Renal cortex interstitium (tissue), 15 donors: Measurements from ENCODE around the gene FXYD2. TPM values are rescaled to one million over a fixed set of nuclear protein-coding genes. Genes with fewer than 3 reads are reported as not detected.

ENCODE experiments used
- DNase-seq, 11 donors: peaks; one replicate each; pipeline ENCODE4 v3.0.0-alpha.2; 2013; ENCODE audit warnings: low read depth in 9 of 11, low spot score in 4 of 11; ENCODE audit errors: extremely low read depth in 1 of 11
- long read RNA-seq, 16 experiments: transcript quantifications; one replicate each; lab custom pipeline, GENCODE V29; 2026
- polyA plus RNA-seq, 3 donors: library from polyadenylated mRNA; unstranded; fragments of 120-200 nt; gene quantifications; one replicate each; pipeline ENCODE4 v1.2.1, GENCODE V29; 2013; ENCODE audit not compliant: insufficient read length in 3 of 3

Gene FXYD2
- polyA plus RNA-seq, result 100 to 1,000 TPM; 363 to 550 (median 455) TPM
- long read RNA-seq, donor 1, transcript FXYD2-208 (6 exons, 991 nt), result minor isoform, 6 of 392 reads
- long read RNA-seq, donor 1, transcript FXYD2-202 (6 exons, 571 nt), result major isoform, 221 of 392 reads
- long read RNA-seq, donor 1, transcript FXYD2-207 (5 exons, 375 nt), result minor isoform, 5 of 392 reads
- long read RNA-seq, donor 1, partial matches to known transcripts, result 61 of 392 reads
- long read RNA-seq, donor 1, other reads (novel, unspliced or antisense), result 94 of 392 reads
- long read RNA-seq, donor 2, transcript FXYD2-208 (6 exons, 991 nt), result minor isoform, 8 of 482 reads
- long read RNA-seq, donor 2, transcript FXYD2-202 (6 exons, 571 nt), result major isoform, 317 of 482 reads
- long read RNA-seq, donor 2, transcript FXYD2-201 (6 exons, 513 nt), result minor isoform, 8 of 482 reads
- long read RNA-seq, donor 2, partial matches to known transcripts, result 67 of 482 reads
- long read RNA-seq, donor 2, other reads (novel, unspliced or antisense), result 79 of 482 reads
- long read RNA-seq, donor 3, transcript FXYD2-208 (6 exons, 991 nt), result minor isoform, 13 of 1,065 reads
- long read RNA-seq, donor 3, transcript FXYD2-201 (6 exons, 513 nt), result minor isoform, 11 of 1,065 reads
- long read RNA-seq, donor 3, transcript FXYD2-207 (5 exons, 375 nt), result minor isoform, 8 of 1,065 reads
- long read RNA-seq, donor 3, transcript FXYD2-202 (6 exons, 571 nt), result major isoform, 667 of 1,065 reads
- long read RNA-seq, donor 3, partial matches to known transcripts, result 128 of 1,065 reads
- long read RNA-seq, donor 3, other reads (novel, unspliced or antisense), result 235 of 1,065 reads
- long read RNA-seq, donor 4, transcript FXYD2-202 (6 exons, 571 nt), result major isoform, 415 of 550 reads
- long read RNA-seq, donor 4, transcript FXYD2-207 (5 exons, 375 nt), result minor isoform, 7 of 550 reads
- long read RNA-seq, donor 4, transcript FXYD2-208 (6 exons, 991 nt), result minor isoform, 5 of 550 reads
- long read RNA-seq, donor 4, partial matches to known transcripts, result 13 of 550 reads
- long read RNA-seq, donor 4, other reads (novel, unspliced or antisense), result 107 of 550 reads
- long read RNA-seq, donor 5, result 0 reads
- long read RNA-seq, donor 6, transcript FXYD2-202 (6 exons, 571 nt), result major isoform, 269 of 491 reads
- long read RNA-seq, donor 6, partial matches to known transcripts, result 116 of 491 reads
- long read RNA-seq, donor 6, other reads (novel, unspliced or antisense), result 95 of 491 reads
- long read RNA-seq, donor 7, transcript FXYD2-202 (6 exons, 571 nt), result major isoform, 421 of 596 reads
- long read RNA-seq, donor 7, transcript FXYD2-207 (5 exons, 375 nt), result minor isoform, 7 of 596 reads
- long read RNA-seq, donor 7, transcript FXYD2-201 (6 exons, 513 nt), result minor isoform, 11 of 596 reads
- long read RNA-seq, donor 7, partial matches to known transcripts, result 31 of 596 reads
- long read RNA-seq, donor 7, other reads (novel, unspliced or antisense), result 123 of 596 reads
- long read RNA-seq, donor 8, transcript FXYD2-207 (5 exons, 375 nt), result minor isoform, 16 of 1,606 reads
- long read RNA-seq, donor 8, transcript FXYD2-202 (6 exons, 571 nt), result major isoform, 1,059 of 1,606 reads
- long read RNA-seq, donor 8, transcript FXYD2-201 (6 exons, 513 nt), result minor isoform, 11 of 1,606 reads
- long read RNA-seq, donor 8, transcript FXYD2-208 (6 exons, 991 nt), result minor isoform, 14 of 1,606 reads
- long read RNA-seq, donor 8, partial matches to known transcripts, result 117 of 1,606 reads
- long read RNA-seq, donor 8, other reads (novel, unspliced or antisense), result 387 of 1,606 reads
- long read RNA-seq, donor 9, transcript FXYD2-208 (6 exons, 991 nt), result minor isoform, 5 of 537 reads
- long read RNA-seq, donor 9, transcript FXYD2-202 (6 exons, 571 nt), result major isoform, 337 of 537 reads
- long read RNA-seq, donor 9, transcript FXYD2-201 (6 exons, 513 nt), result minor isoform, 5 of 537 reads
- long read RNA-seq, donor 9, transcript FXYD2-207 (5 exons, 375 nt), result minor isoform, 6 of 537 reads
- long read RNA-seq, donor 9, partial matches to known transcripts, result 51 of 537 reads
- long read RNA-seq, donor 9, other reads (novel, unspliced or antisense), result 133 of 537 reads
- long read RNA-seq, donor 10, transcript FXYD2-201 (6 exons, 513 nt), result minor isoform, 11 of 935 reads
- long read RNA-seq, donor 10, transcript FXYD2-208 (6 exons, 991 nt), result minor isoform, 5 of 935 reads
- long read RNA-seq, donor 10, transcript FXYD2-207 (5 exons, 375 nt), result minor isoform, 12 of 935 reads
- long read RNA-seq, donor 10, transcript FXYD2-202 (6 exons, 571 nt), result major isoform, 528 of 935 reads
- long read RNA-seq, donor 10, partial matches to known transcripts, result 216 of 935 reads
- long read RNA-seq, donor 10, other reads (novel, unspliced or antisense), result 163 of 935 reads
- long read RNA-seq, donor 11, transcript FXYD2-201 (6 exons, 513 nt), result minor isoform, 8 of 554 reads
- long read RNA-seq, donor 11, transcript FXYD2-202 (6 exons, 571 nt), result major isoform, 338 of 554 reads
- long read RNA-seq, donor 11, transcript FXYD2-208 (6 exons, 991 nt), result minor isoform, 8 of 554 reads
- long read RNA-seq, donor 11, partial matches to known transcripts, result 100 of 554 reads
- long read RNA-seq, donor 11, other reads (novel, unspliced or antisense), result 96 of 554 reads
- long read RNA-seq, donor 12, transcript FXYD2-202 (6 exons, 571 nt), result major isoform, 206 of 354 reads
- long read RNA-seq, donor 12, transcript FXYD2-201 (6 exons, 513 nt), result minor isoform, 5 of 354 reads
- long read RNA-seq, donor 12, partial matches to known transcripts, result 41 of 354 reads
- long read RNA-seq, donor 12, other reads (novel, unspliced or antisense), result 100 of 354 reads
- long read RNA-seq, donor 13, result 0 reads
- long read RNA-seq, donor 14, transcript FXYD2-201 (6 exons, 513 nt), result minor isoform, 13 of 632 reads
- long read RNA-seq, donor 14, transcript FXYD2-202 (6 exons, 571 nt), result major isoform, 342 of 632 reads
- long read RNA-seq, donor 14, partial matches to known transcripts, result 117 of 632 reads
- long read RNA-seq, donor 14, other reads (novel, unspliced or antisense), result 154 of 632 reads
- long read RNA-seq, donor 15, transcript FXYD2-202 (6 exons, 571 nt), result major isoform, 164 of 284 reads
- long read RNA-seq, donor 15, partial matches to known transcripts, result 80 of 284 reads
- long read RNA-seq, donor 15, other reads (novel, unspliced or antisense), result 30 of 284 reads
- long read RNA-seq, donor 16, transcript FXYD2-202 (6 exons, 571 nt), result major isoform, 866 of 1,581 reads
- long read RNA-seq, donor 16, transcript FXYD2-207 (5 exons, 375 nt), result minor isoform, 9 of 1,581 reads
- long read RNA-seq, donor 16, transcript FXYD2-201 (6 exons, 513 nt), result minor isoform, 15 of 1,581 reads
- long read RNA-seq, donor 16, transcript FXYD2-208 (6 exons, 991 nt), result minor isoform, 16 of 1,581 reads
- long read RNA-seq, donor 16, partial matches to known transcripts, result 387 of 1,581 reads
- long read RNA-seq, donor 16, other reads (novel, unspliced or antisense), result 285 of 1,581 reads

DNA sequence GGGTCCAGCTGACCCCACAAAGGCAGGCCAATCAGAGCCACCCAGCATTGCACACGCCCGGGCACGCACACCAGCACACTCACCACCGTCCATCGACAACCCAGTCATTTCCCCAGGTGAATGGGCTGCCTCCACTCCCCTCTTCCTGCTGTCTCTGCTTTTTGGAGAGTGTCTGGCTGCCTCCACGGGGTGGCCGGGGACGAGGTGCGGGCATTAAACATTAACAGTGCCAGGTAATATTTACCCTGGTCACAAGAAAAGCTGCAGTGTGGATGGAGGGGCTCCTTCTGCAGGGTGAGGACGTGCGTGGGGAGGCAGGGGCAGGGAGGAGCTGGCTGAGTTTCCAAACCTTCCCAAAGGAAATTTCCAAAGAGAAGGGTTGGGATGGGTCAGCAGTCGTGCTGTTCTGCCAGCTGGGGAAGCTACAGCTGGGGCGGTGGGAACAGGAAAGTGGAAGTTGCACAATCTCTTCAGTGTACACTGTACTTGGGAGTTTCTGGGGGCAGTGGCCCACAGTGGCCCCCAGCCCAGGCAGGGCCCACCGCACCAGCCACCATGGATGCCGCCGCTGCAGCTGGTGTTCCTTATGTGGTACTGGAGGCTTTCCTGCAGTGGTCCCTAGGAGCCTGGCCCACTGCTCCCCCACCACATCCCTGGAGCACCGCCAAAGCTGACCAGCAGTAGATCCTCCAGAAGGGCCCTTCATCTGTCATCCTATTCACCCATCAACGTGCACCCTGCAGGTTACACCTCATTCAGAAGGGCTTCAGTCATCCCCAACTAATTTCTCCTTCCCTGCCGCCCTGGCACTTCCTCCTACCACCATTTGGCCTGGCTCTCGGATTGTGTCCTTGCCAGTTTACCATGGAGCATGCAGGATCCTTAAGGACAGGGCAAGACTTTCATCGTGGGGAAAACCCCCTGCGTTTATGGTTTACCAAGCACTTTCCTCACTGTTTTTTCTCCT, at the start of gene FXYD2:
Gene FXYD2, minus strand, starts transcription at position 174 of the 967 bp plus-strand sequence. Its CDS starts 66 bp downstream, at position 108.
- DNase-seq, result peak in 1 of 11 donors; percentile 61

DNA sequence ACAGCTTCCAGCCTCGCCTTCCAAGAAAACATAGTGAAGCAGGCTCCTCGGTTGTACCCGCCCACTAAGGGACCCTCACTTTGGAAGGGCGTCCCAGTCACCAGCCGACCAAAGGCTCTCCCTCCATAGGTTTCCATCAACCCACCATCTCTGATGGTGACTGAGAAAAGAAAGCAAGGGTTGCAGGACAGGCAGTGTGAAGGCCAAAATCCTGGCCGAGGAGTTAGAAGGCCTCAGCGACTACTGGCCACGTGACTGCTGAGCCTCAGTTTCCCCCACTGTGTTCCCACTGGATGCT, 49.2 kb upstream of the FXYD2 start:
- no peak for DNase-seq

DNA sequence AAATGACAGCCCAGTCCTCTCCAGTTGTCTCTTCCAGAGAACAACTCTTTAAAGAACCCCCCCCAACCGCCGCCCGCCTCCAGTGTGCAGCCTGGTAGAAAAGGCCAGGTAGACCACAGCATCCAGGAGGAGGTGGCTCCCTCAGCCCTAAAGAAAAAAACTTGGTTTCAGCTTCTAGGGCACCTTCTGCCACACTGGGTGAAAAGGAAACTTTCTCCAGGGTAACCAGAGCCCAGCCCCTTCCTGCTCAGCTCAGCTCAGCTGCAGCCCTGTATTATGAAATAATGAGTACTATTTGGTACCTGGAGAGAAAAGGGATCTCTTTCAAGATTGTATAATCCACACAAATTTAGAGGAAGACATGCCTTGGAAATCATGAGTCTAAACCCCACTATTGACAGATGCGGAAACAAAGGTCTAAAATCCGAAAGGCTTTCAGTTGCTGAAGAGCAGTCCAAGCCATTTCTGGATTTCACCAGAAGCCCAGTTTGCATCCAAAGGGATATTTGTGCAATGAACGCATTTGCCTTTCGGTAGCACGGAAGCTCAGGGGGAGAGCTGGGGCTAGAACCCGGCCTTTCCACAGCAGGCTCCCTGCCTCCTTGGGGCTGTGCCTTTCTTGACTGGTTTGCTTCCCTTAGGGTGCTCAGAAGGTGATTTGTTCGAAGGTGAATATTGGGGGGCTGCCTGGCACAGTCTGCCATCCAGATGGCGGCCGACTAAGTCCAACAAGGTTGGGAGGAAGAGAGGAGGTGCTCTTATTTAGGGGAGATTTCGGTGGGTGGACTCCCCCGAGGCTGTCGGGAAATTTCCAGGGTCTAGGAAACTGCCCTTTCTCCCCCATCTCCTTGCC, 48.7 kb upstream of the FXYD2 start:
- no peak for DNase-seq

DNA sequence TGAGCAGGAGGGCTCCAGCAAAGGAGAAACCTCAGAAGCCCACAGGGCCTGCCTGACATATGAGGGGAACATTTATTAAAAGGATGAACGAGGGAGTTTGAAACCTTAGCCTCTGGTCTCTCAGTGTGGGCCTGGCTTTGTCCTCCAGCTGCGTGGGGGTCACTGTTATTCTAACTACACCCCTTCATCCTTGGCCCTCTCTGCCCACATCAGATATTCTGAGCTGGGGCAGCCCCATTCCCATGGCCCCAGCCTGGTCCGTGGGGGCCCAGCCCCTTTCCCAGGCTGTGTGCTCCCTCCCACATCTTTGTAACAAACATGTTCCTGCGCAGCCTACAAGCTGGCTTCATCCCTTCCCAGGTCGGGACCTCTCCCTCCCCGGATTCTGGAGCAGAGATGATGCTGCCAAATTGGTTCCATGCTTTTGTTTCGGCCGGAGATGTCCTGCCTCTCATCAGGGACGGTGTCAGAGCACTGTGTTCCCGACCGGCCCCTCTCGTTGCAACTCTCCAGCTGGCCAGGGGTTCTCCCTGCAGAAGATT, 47.9 kb upstream of the FXYD2 start:
- no peak for DNase-seq

- DNase-seq, result no peak
Measured at GRCh38 chr11:117871784-117872183, 47.2 kb upstream of the FXYD2 start.

- DNase-seq, result no peak
Measured at GRCh38 chr11:117871160-117871559, 46.6 kb upstream of the FXYD2 start.

DNA sequence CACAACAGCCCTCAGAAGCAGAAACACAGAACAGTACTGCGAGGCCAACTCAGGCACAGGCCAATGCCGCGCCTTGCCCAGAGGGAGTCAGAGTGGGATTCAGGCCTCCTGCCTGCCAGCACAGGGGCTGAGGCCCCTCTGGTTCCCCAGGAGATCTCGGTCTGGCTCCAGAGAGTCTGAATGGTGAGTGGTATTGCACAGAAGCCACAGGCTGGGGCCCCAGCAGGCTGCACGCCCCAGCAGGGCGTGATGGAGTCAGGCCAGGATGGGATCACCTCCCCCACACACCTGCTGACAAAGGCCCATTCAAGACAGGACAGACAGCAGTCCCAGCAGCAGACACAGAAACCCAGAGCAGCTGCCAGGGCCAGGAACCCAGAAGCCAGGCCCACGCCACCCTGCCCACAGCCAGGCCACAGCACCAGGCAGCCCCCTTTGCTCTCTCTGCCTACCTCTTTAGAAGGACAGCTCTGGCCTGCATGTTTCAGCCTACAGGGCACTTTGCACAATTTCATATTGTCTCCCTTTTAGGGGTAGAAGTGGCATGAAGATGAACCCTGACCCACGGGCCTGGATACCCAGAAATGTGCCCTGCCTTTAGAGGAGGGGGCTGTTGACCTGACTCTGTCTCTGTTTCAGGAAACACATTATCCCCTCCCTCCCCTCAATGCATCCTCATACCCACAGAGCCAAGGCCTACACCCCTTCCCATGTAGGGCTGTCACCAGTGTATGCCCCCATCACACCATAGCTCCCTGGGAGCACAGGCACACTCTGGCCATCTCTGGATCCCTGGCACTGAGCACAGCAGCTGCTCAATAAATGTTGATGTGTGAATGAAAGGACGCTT, 45.8 kb upstream of the FXYD2 start:
- DNase-seq, result no peak

- DNase-seq, result no peak
Measured at GRCh38 chr11:117869604-117870003, 45.1 kb upstream of the FXYD2 start.

- DNase-seq, result no peak
Measured at GRCh38 chr11:117868815-117869561, 44.4 kb upstream of the FXYD2 start.

DNA sequence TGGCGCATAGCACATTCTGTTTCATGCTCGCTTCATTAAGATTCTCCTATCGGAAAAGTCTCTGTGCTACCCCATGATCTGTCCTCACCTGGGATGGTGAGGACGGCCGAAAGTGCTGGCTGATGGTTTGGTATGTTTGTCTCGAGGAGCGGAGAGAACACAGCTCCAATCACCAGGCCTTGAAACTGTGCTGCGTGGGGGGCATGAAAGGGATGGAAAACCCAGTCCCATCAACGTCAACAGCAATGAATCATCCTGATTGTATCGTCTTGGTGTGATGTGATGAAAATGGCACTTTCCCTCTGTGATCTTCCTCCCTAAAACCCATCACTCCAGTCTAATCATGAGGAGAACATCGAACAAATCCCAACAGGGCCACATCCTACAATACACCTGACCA, 43.5 kb upstream of the FXYD2 start:
- DNase-seq, result no peak

- DNase-seq, result no peak
Measured at GRCh38 chr11:117866526-117866925, 42.0 kb upstream of the FXYD2 start.
